K562 (cell line): ENCODE results near the gene LRRC74B. TPM values are rescaled to one million over a fixed set of nuclear protein-coding genes. Genes with fewer than 3 reads are reported as not detected.

ENCODE experiments used
- ARID3A ChIP-seq: IDR thresholded peaks from 2 replicates; pipeline ENCODE4 v1.6.1; 2012; ENCODE audit warnings: low read depth, low read length, improper control_type of control experiment, borderline replicate concordance
- CCAR2 ChIP-seq: fragments of 200-400 bp; formaldehyde crosslinking; IDR thresholded peaks from 2 replicates; pipeline ENCODE4 v1.6.1; 2017; ENCODE audit warnings: mild to moderate bottlenecking, low read depth, low read length
- E2F5 ChIP-seq: sonication (generic); formaldehyde crosslinking; IDR thresholded peaks from 2 replicates; pipeline ENCODE4 v1.8.0; 2022; ENCODE audit warnings: mild to moderate bottlenecking, missing genetic modification reagents
- FOXP1 ChIP-seq: sonication (generic); formaldehyde crosslinking; IDR thresholded peaks from 2 replicates; pipeline ENCODE4 v1.8.0; 2022; ENCODE audit warnings: mild to moderate bottlenecking, missing genetic modification reagents
- GTF2A2 ChIP-seq: IDR thresholded peaks from 2 replicates; pipeline ENCODE4 v1.6.1; 2016; ENCODE audit warnings: mild to moderate bottlenecking, missing genetic modification characterization, missing compliant biosample characterization
- GTF2F1 ChIP-seq: IDR thresholded peaks from 2 replicates; pipeline ENCODE4 v1.6.1; 2011; ENCODE audit warnings: low read depth, low read length, improper control_type of control experiment
- LEF1 ChIP-seq: fragments of 450-650 bp; IDR thresholded peaks from 2 replicates; pipeline ENCODE4 v1.6.1; 2016; ENCODE audit warnings: mild to moderate bottlenecking
- REST ChIP-seq, 2 experiments: fragments of 450-650 bp; formaldehyde crosslinking in 1 of 2; IDR thresholded peaks; 2 replicates each; pipeline versions ENCODE4 v1.4.0 to v1.6.1; 2014 to 2020; ENCODE audit warnings: mild to moderate bottlenecking in 2 of 2, borderline replicate concordance in 1 of 2, low read depth in 1 of 2
- SETDB1 ChIP-seq: IDR thresholded peaks from one replicate; pipeline ENCODE4 v1.6.1; 2012; ENCODE audit warnings: low read length, control low read depth, inconsistent platforms
- SMC3 ChIP-seq: conservative IDR thresholded peaks from 2 replicates; pipeline ENCODE4 v1.6.1; 2011; ENCODE audit warnings: low read depth, low read length, improper control_type of control experiment; ENCODE audit not compliant: insufficient read depth
- SP1 ChIP-seq: sonication (generic); formaldehyde crosslinking; IDR thresholded peaks from 2 replicates; pipeline ENCODE4 v1.8.1; 2022; ENCODE audit warnings: mild to moderate bottlenecking, missing genetic modification reagents
- THRB ChIP-seq: fragments of 450-650 bp; formaldehyde crosslinking; conservative IDR thresholded peaks from 2 replicates; pipeline ENCODE4 v1.4.0; 2022; ENCODE audit warnings: mild to moderate bottlenecking, missing genetic modification characterization
- ZC3H8 ChIP-seq: fragments of 450-650 bp; IDR thresholded peaks from 2 replicates; pipeline ENCODE4 v1.6.1; 2017
- ZNF232 ChIP-seq: sonication (generic); formaldehyde crosslinking; IDR thresholded peaks from 2 replicates; pipeline ENCODE4 v1.8.0; 2022; ENCODE audit warnings: mild to moderate bottlenecking, missing genetic modification reagents
- ZNF778 ChIP-seq: fragments of 450-650 bp; formaldehyde crosslinking; IDR thresholded peaks from 2 replicates; pipeline ENCODE4 v1.4.0; 2020; ENCODE audit warnings: mild to moderate bottlenecking, moderate library complexity
- ZNF785 ChIP-seq: fragments of 250-450 bp; sonication (Bioruptor Pico); IDR thresholded peaks from 2 replicates; pipeline ENCODE4 v1.4.0; 2020; ENCODE audit warnings: mild to moderate bottlenecking
- ZNF830 ChIP-seq: fragments of 250-450 bp; sonication (Bioruptor Pico); IDR thresholded peaks from 2 replicates; pipeline ENCODE4 v1.5.0; 2021; ENCODE audit warnings: mild to moderate bottlenecking
- polyA plus RNA-seq, 8 experiments: library from polyadenylated mRNA; depleted of rRNA in 4 of 8; stranded (reverse) in 5 of 8; unstranded in 3 of 8; fragments of >200 nt; fragmentation: Nextera tagmentation in 2 of 8; fragmentation: Illumina TruSeq in 1 of 8; extraction: Ambion mirVana in 2 of 8; extraction: Trizol in 1 of 8; gene quantifications; 2 replicates each; pipeline versions ENCODE4 v1.2.1 to v1.2.3, GENCODE V29; 2011 to 2014; ENCODE audit warnings: inconsistent platforms in 1 of 8, missing spikeins in 1 of 8
- total RNA-seq, 7 experiments: library from RNA; depleted of rRNA in 6 of 7; stranded (reverse); fragments of >200 nt in 6 of 7; fragmentation: Illumina TruSeq in 2 of 7; extraction: Trizol in 2 of 7; gene quantifications; 2 replicates each; pipeline versions ENCODE4 v1.2.1 to v1.2.3, GENCODE V29; 2011 to 2021; ENCODE audit warnings: low replicate concordance in 1 of 7

Gene LRRC74B
- total and polyA plus RNA-seq, 9 of the 15 experiments (the other 6 are each of a cell fraction or from before 2014, with no cell fraction given), result not detected

GRCh38 chr22:21001601-21002325, 44.0 kb upstream of the LRRC74B start, which contains the start of gene THAP7 (continued):
- no peak for TF ChIP-seq REST (IDR thresholded peaks at IDR 0.05; ENCODE audit: borderline replicate concordance)
- TF ChIP-seq REST (CRISPR knock-in tag; IDR thresholded peaks at IDR 0.05; ENCODE audit: low read depth), result peak; percentile 91
- TF ChIP-seq ZNF785 (CRISPR knock-in tag), result no peak; the same call in 1 of the 2 replicates
- no peak for TF ChIP-seq FOXP1
- peak; percentile 99 for TF ChIP-seq SETDB1
- no peak for TF ChIP-seq SP1 (CRISPR knock-in tag)
- TF ChIP-seq ZNF232, result no peak
- TF ChIP-seq ZC3H8, result no peak
- TF ChIP-seq ZNF830 (CRISPR knock-in tag), result no peak
- TF ChIP-seq THRB (CRISPR knock-in tag), result peak; percentile 88
- TF ChIP-seq GTF2F1, result peak; percentile 95
- no peak for TF ChIP-seq GTF2A2 (tag)
- no peak for TF ChIP-seq SMC3
- TF ChIP-seq ARID3A, result 0 out of 2 replicates have a peak, but pooled peaks have one; percentile 51
- TF ChIP-seq E2F5 (CRISPR knock-in tag), result no peak
- TF ChIP-seq CCAR2, result no peak
- TF ChIP-seq LEF1, result no peak
- no peak for TF ChIP-seq ZNF778 (CRISPR knock-in tag)
